Smooth muscle cell (in vitro differentiated cells): ENCODE data around the gene CNN3. TPM values are rescaled to one million over a fixed set of nuclear protein-coding genes. Genes with fewer than 3 reads are reported as not detected.

Experiments used
- DNase-seq: peaks from one replicate; lab custom pipeline; 2025; ENCODE audit not compliant: unreplicated experiment; lab: John Stamatoyannopoulos, UW
- H2AFZ ChIP-seq: fragments of 200-600 bp; sonication (generic); 2 replicates; pipeline ENCODE4 v1.6.0; 2016; ENCODE audit warnings: antibody characterized with exemption, low read depth, mild to moderate bottlenecking
- H3F3A ChIP-seq: fragments of 200-600 bp; sonication (generic); 2 replicates; pipeline ENCODE4 v1.6.0; 2017; ENCODE audit warnings: antibody characterized with exemption, low read depth
- H3K27ac ChIP-seq: fragments of 200-600 bp; sonication (generic); 2 replicates; pipeline ENCODE4 v1.5.1; 2016; ENCODE audit warnings: low read depth, mild to moderate bottlenecking
- H3K27me3 ChIP-seq: fragments of 200-600 bp; sonication (generic); 2 replicates; pipeline ENCODE4 v1.6.1; 2016; ENCODE audit warnings: low read depth, mild to moderate bottlenecking
- H3K36me3 ChIP-seq: fragments of 200-600 bp; sonication (generic); 2 replicates; pipeline ENCODE4 v1.5.1; 2016; ENCODE audit warnings: low read depth
- H3K4me1 ChIP-seq: fragments of 200-600 bp; sonication (generic); 2 replicates; pipeline ENCODE4 v1.5.1; 2016; ENCODE audit warnings: low read depth
- H3K4me2 ChIP-seq: fragments of 200-600 bp; sonication (generic); 2 replicates; pipeline ENCODE4 v1.6.0; 2016; ENCODE audit warnings: mild to moderate bottlenecking
- H3K4me3 ChIP-seq: fragments of 200-600 bp; sonication (generic); 2 replicates; pipeline ENCODE4 v1.5.1; 2016; ENCODE audit warnings: mild to moderate bottlenecking
- H3K79me2 ChIP-seq: fragments of 200-600 bp; sonication (generic); 2 replicates; pipeline ENCODE4 v1.6.0; 2016; ENCODE audit warnings: low read depth, mild to moderate bottlenecking
- H3K9ac ChIP-seq: fragments of 200-600 bp; sonication (generic); 2 replicates; pipeline ENCODE4 v1.6.0; 2016; ENCODE audit warnings: low read depth
- H3K9me3 ChIP-seq: fragments of 200-600 bp; sonication (generic); replicated peaks from 2 replicates; pipeline ENCODE4 v1.5.1; 2016; ENCODE audit warnings: low read depth
- H4K20me1 ChIP-seq: fragments of 200-600 bp; sonication (generic); 2 replicates; pipeline ENCODE4 v1.6.0; 2016; ENCODE audit warnings: low read depth
- CTCF ChIP-seq: fragments of 200-600 bp; sonication (generic); IDR thresholded peaks from 2 replicates; pipeline ENCODE4 v1.5.1; 2017; ENCODE audit warnings: borderline replicate concordance, mild to moderate bottlenecking, antibody characterized with exemption; ENCODE audit not compliant: insufficient read depth, poor library complexity, severe bottlenecking
- WGBS: methylation state at CpG from one replicate; pipeline ENCODE4 v1.1.7; 2016; ENCODE audit warnings: low lambda C conversion rate; 5-methylcytosine and 5-hydroxymethylcytosine counted together
- polyA plus RNA-seq: library from polyadenylated mRNA; unstranded; fragments of >200 nt; fragmentation: Nextera tagmentation; extraction: Ambion mirVana; gene quantifications from 2 replicates; pipeline ENCODE4 v1.2.1, GENCODE V29; 2016
- total RNA-seq: library from RNA; depleted of rRNA; stranded (reverse); fragments of >200 nt; gene quantifications from 2 replicates; pipeline ENCODE4 v1.2.3, GENCODE V29; 2014

The CNN3 gene
- total RNA-seq (467 and 525 TPM in 2 replicates), polyA plus RNA-seq (545 and 633 TPM in 2 replicates)

GRCh38 chr1:94926915-94927404 is at the start of gene CNN3:
Gene CNN3, minus strand, starts transcription at chr1:94927110. Its CDS starts 216 bp downstream, at chr1:94926894.
- peaks cover 43% of the 10 kb centered on the region for H4K20me1 ChIP-seq
- peak within 1 kb of the TSS; percentile 4 for H2AFZ ChIP-seq
- no peaks in the 10 kb centered on the region for H3K27me3 ChIP-seq
- peaks cover 59% of the 10 kb centered on the region for H3K4me1 ChIP-seq
- H3K79me2 ChIP-seq = peaks cover 79% of the 10 kb centered on the region
- WGBS = 1% methylated on average over 43 of the region's 57 CpGs
- peak within 1 kb of the TSS; percentile 93 for H3K4me3 ChIP-seq
- H3F3A ChIP-seq = peaks cover 12% of the 10 kb centered on the region
- H3K27ac ChIP-seq = peak within 1 kb of the TSS; percentile 96
- DNase-seq = peak; percentile 81
- no peak for TF ChIP-seq CTCF
- H3K9me3 ChIP-seq = no peaks in the 10 kb centered on the region
- H3K36me3 ChIP-seq = no peaks in the 10 kb centered on the region
- peak within 1 kb of the TSS; percentile 98 for H3K9ac ChIP-seq
- peak within 1 kb of the TSS; percentile 88 for H3K4me2 ChIP-seq

GRCh38 chr1:94974824-94975223 is 47.9 kb upstream of the CNN3 start:
- Histone ChIP-seq H3K27me3 (no peaks in the 10 kb centered on the region), H3F3A (peaks cover 13% of the 10 kb centered on the region), H3K4me1 (peaks cover 26% of the 10 kb centered on the region), H3K36me3 (no peaks in the 10 kb centered on the region), H3K4me2 (peak overlapping the region; percentile 80), H3K27ac (peak overlapping the region; percentile 99), H3K79me2 (no peaks in the 10 kb centered on the region), H3K9ac (peak overlapping the region; percentile 87), H3K4me3 (no peak overlapping the region), H3K9me3 (no peaks in the 10 kb centered on the region), H2AFZ (no peak overlapping the region), H4K20me1 (no peaks in the 10 kb centered on the region)
- no peak for TF ChIP-seq CTCF
- 4% methylated on average over 1 of the region's 1 CpG for WGBS
- no peak for DNase-seq

- no peaks in the 10 kb centered on the region for H3K36me3 ChIP-seq
- peak overlapping the region; percentile 87 for H3K9ac ChIP-seq
- peak overlapping the region; percentile 80 for H3K4me2 ChIP-seq
- peaks cover 12% of the 10 kb centered on the region for H3F3A ChIP-seq
- no peaks in the 10 kb centered on the region for H3K9me3 ChIP-seq
- no peak overlapping the region for H3K4me3 ChIP-seq
- no peaks in the 10 kb centered on the region for H3K79me2 ChIP-seq
- 12% methylated on average over 1 of the region's 1 CpG for WGBS
- peak overlapping the region; percentile 99 for H3K27ac ChIP-seq
- peaks cover 21% of the 10 kb centered on the region for H3K4me1 ChIP-seq
- no peak for TF ChIP-seq CTCF
- H2AFZ ChIP-seq = no peak overlapping the region
- H3K27me3 ChIP-seq = no peaks in the 10 kb centered on the region
- no peak for DNase-seq
- H4K20me1 ChIP-seq = no peaks in the 10 kb centered on the region
These were observed 47.3 kb upstream of the CNN3 start for GRCh38 chr1:94974241-94974640.

- Histone ChIP-seq H2AFZ (no peak overlapping the region), H3K9ac (peak overlapping the region; percentile 87), H3K36me3 (no peaks in the 10 kb centered on the region), H3K4me1 (peaks cover 21% of the 10 kb centered on the region), H3F3A (peaks cover 12% of the 10 kb centered on the region), H3K4me3 (no peak overlapping the region), H3K4me2 (peak overlapping the region; percentile 80), H3K9me3 (no peaks in the 10 kb centered on the region), H3K79me2 (no peaks in the 10 kb centered on the region), H3K27ac (peak overlapping the region; percentile 99), H4K20me1 (no peaks in the 10 kb centered on the region), H3K27me3 (no peaks in the 10 kb centered on the region)
- TF ChIP-seq CTCF = no peak
- 87% methylated on average over 8 of the region's 8 CpGs for WGBS
- DNase-seq = no peak
These were observed 46.5 kb upstream of the CNN3 start for GRCh38 chr1:94973309-94973922.
